ENCODE measurements around the gene STAT3.
"Not testable (repeated sequence)": the region's sequence is repeated elsewhere in the genome, so short reads cannot be mapped to it uniquely, and the experiment has no call there.

Gene STAT3

DNA sequence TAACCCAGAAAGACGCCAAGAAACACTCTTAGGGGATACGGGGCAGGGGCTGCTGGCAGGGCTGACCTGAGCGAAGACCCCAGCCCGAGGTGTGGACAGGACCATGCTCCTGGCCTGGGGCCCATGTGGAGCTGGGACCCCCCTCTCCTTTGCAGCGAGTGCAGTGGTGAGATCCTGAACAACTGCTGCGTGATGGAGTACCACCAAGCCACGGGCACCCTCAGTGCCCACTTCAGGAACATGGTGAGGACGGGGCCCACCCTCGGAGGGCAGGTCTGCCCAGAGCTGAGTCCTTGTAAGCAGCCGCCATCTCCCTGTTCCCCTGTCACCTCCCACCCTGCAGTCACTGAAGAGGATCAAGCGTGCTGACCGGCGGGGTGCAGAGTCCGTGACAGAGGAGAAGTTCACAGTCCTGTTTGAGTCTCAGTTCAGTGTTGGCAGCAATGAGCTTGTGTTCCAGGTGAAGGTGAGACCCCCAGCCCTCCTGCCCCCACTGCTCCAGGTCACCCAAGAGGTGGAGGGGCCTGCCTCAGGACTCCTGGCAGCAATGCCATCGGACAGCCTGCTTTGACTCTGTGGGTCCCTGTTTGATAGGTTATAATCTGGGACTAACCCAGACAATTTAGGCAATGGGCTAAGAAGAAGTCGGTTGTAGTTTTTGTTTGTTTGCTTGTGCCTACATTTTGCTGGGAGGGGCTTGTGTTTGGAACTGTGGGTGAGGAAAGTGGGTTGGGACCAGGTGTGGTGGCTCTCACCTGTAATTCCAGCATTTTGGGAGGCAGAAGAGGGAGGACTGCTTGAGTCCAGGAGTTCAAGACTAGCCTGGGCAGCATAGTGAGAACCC is 83.8 kb downstream of the STAT3 start:
- no peak for ATAC-seq (ENCODE audit: insufficient read depth, low read depth)
- H3K4me2 ChIP-seq (ENCODE audit: insufficient read depth, low read length), result no peak overlapping the region
- H3K4me3 ChIP-seq (ENCODE audit: low read depth in 1 of 2, low read length in 2 of 2), result no peak overlapping the region
- no peaks in the 10 kb centered on the region for H3K36me3 ChIP-seq (ENCODE audit: insufficient read depth, low read length)
- no peaks in the 10 kb centered on the region for H4K20me1 ChIP-seq (ENCODE audit: insufficient read depth, low read length)
- H3K9me3 ChIP-seq (ENCODE audit: insufficient read depth, low read length, severe bottlenecking), result no peaks in the 10 kb centered on the region
- no peaks in the 10 kb centered on the region for H3K27me3 ChIP-seq (ENCODE audit: insufficient read depth, low read length, poor library complexity)
- H3K27ac ChIP-seq (ENCODE audit: low read length), result no peak overlapping the region
- no peak overlapping the region for H3K9ac ChIP-seq (ENCODE audit: low read depth, low read length)
- H3K79me2 ChIP-seq (ENCODE audit: insufficient read depth, low read length), result no peaks in the 10 kb centered on the region
- H2AFZ ChIP-seq (ENCODE audit: low read depth, low read length), result no peak overlapping the region
- DNase-seq, result no peak
- TF ChIP-seq CTCF (IDR thresholded peaks at IDR 0.05; ENCODE audit: borderline replicate concordance, extremely low read depth, low read length, poor library complexity, severe bottlenecking) (no peak), EZH2 (IDR thresholded peaks at IDR 0.05; ENCODE audit: borderline replicate concordance, low read depth, low read length, severe bottlenecking) (no peak)
- no peaks in the 10 kb centered on the region for H3K4me1 ChIP-seq (ENCODE audit: insufficient read depth, low read length)

- no peak overlapping the region for H3K4me3 ChIP-seq (ENCODE audit: low read depth in 1 of 2, low read length in 2 of 2)
- H4K20me1 ChIP-seq (ENCODE audit: insufficient read depth, low read length), result no peaks in the 10 kb centered on the region
- H3K9ac ChIP-seq (ENCODE audit: low read depth, low read length), result no peak overlapping the region
- no peak overlapping the region for H2AFZ ChIP-seq (ENCODE audit: low read depth, low read length)
- no peak overlapping the region for H3K27ac ChIP-seq (ENCODE audit: low read length)
- no peaks in the 10 kb centered on the region for H3K36me3 ChIP-seq (ENCODE audit: insufficient read depth, low read length)
- no peak overlapping the region for H3K4me2 ChIP-seq (ENCODE audit: insufficient read depth, low read length)
- H3K27me3 ChIP-seq (ENCODE audit: insufficient read depth, low read length, poor library complexity), result no peaks in the 10 kb centered on the region
- H3K4me1 ChIP-seq (ENCODE audit: insufficient read depth, low read length), result no peaks in the 10 kb centered on the region
- no peaks in the 10 kb centered on the region for H3K79me2 ChIP-seq (ENCODE audit: insufficient read depth, low read length)
- ATAC-seq (ENCODE audit: insufficient read depth, low read depth) (no peak), DNase-seq (no peak)
- H3K9me3 ChIP-seq (ENCODE audit: insufficient read depth, low read length, severe bottlenecking), result no peaks in the 10 kb centered on the region
- TF ChIP-seq EZH2 (IDR thresholded peaks at IDR 0.05; ENCODE audit: borderline replicate concordance, low read depth, low read length, severe bottlenecking), result no peak
Observed at GRCh38 chr17:42303694-42304093, 84.5 kb downstream of the STAT3 start.

- no peak for TF ChIP-seq EZH2 (IDR thresholded peaks at IDR 0.05; ENCODE audit: borderline replicate concordance, low read depth, low read length, severe bottlenecking)
- TF ChIP-seq CTCF (IDR thresholded peaks at IDR 0.05; ENCODE audit: borderline replicate concordance, extremely low read depth, low read length, poor library complexity, severe bottlenecking), result no peak
- DNase-seq (no peak), ATAC-seq (ENCODE audit: insufficient read depth, low read depth) (no peak)
- no peak overlapping the region for H3K9ac ChIP-seq (ENCODE audit: low read depth, low read length)
- no peaks in the 10 kb centered on the region for H3K79me2 ChIP-seq (ENCODE audit: insufficient read depth, low read length)
- H3K27me3 ChIP-seq (ENCODE audit: insufficient read depth, low read length, poor library complexity), result no peaks in the 10 kb centered on the region
- H4K20me1 ChIP-seq (ENCODE audit: insufficient read depth, low read length), result no peaks in the 10 kb centered on the region
- H3K27ac ChIP-seq (ENCODE audit: low read length), result no peak overlapping the region
- no peak overlapping the region for H3K4me3 ChIP-seq (ENCODE audit: low read depth in 1 of 2, low read length in 2 of 2)
- H3K4me2 ChIP-seq (ENCODE audit: insufficient read depth, low read length), result no peak overlapping the region
- H3K4me1 ChIP-seq (ENCODE audit: insufficient read depth, low read length), result no peaks in the 10 kb centered on the region
- H3K36me3 ChIP-seq (ENCODE audit: insufficient read depth, low read length), result no peaks in the 10 kb centered on the region
- H3K9me3 ChIP-seq (ENCODE audit: insufficient read depth, low read length, severe bottlenecking), result no peaks in the 10 kb centered on the region
- no peak overlapping the region for H2AFZ ChIP-seq (ENCODE audit: low read depth, low read length)
Observed at GRCh38 chr17:42301022-42301421, 87.2 kb downstream of the STAT3 start.

GRCh38 chr17:42299913-42300312 is 88.3 kb downstream of the STAT3 start:
- H3K79me2 ChIP-seq (ENCODE audit: insufficient read depth, low read length); H2AFZ ChIP-seq (ENCODE audit: low read depth, low read length); DNase-seq; H3K27me3 ChIP-seq (ENCODE audit: insufficient read depth, low read length, poor library complexity); H3K36me3 ChIP-seq (ENCODE audit: insufficient read depth, low read length); H3K4me3 ChIP-seq (ENCODE audit: low read depth in 1 of 2, low read length in 2 of 2); H3K4me1 ChIP-seq (ENCODE audit: insufficient read depth, low read length); H3K9ac ChIP-seq (ENCODE audit: low read depth, low read length); ATAC-seq (ENCODE audit: insufficient read depth, low read depth); H4K20me1 ChIP-seq (ENCODE audit: insufficient read depth, low read length); H3K27ac ChIP-seq (ENCODE audit: low read length); H3K4me2 ChIP-seq (ENCODE audit: insufficient read depth, low read length); H3K9me3 ChIP-seq (ENCODE audit: insufficient read depth, low read length, severe bottlenecking): not testable (repeated sequence)

- H3K9me3 ChIP-seq (ENCODE audit: insufficient read depth, low read length, severe bottlenecking); H3K4me3 ChIP-seq (ENCODE audit: low read depth in 1 of 2, low read length in 2 of 2); H3K4me2 ChIP-seq (ENCODE audit: insufficient read depth, low read length); DNase-seq; H3K4me1 ChIP-seq (ENCODE audit: insufficient read depth, low read length); H4K20me1 ChIP-seq (ENCODE audit: insufficient read depth, low read length); H3K79me2 ChIP-seq (ENCODE audit: insufficient read depth, low read length); H3K9ac ChIP-seq (ENCODE audit: low read depth, low read length); H2AFZ ChIP-seq (ENCODE audit: low read depth, low read length); ATAC-seq (ENCODE audit: insufficient read depth, low read depth); H3K36me3 ChIP-seq (ENCODE audit: insufficient read depth, low read length); H3K27ac ChIP-seq (ENCODE audit: low read length); H3K27me3 ChIP-seq (ENCODE audit: insufficient read depth, low read length, poor library complexity): not testable (repeated sequence)
Observed at GRCh38 chr17:42299361-42299760, 88.9 kb downstream of the STAT3 start.

GRCh38 chr17:42297775-42298174 is 90.5 kb downstream of the STAT3 start:
- not testable (repeated sequence) for ATAC-seq (ENCODE audit: insufficient read depth, low read depth); H3K79me2 ChIP-seq (ENCODE audit: insufficient read depth, low read length)

More at GRCh38 chr17:42297775-42298174, 90.5 kb downstream of the STAT3 start:
- not testable (repeated sequence) for H3K9ac ChIP-seq (ENCODE audit: low read depth, low read length); H2AFZ ChIP-seq (ENCODE audit: low read depth, low read length); H3K4me3 ChIP-seq (ENCODE audit: low read depth in 1 of 2, low read length in 2 of 2); H4K20me1 ChIP-seq (ENCODE audit: insufficient read depth, low read length); H3K9me3 ChIP-seq (ENCODE audit: insufficient read depth, low read length, severe bottlenecking); H3K27me3 ChIP-seq (ENCODE audit: insufficient read depth, low read length, poor library complexity); H3K4me1 ChIP-seq (ENCODE audit: insufficient read depth, low read length); H3K4me2 ChIP-seq (ENCODE audit: insufficient read depth, low read length); H3K27ac ChIP-seq (ENCODE audit: low read length); DNase-seq; H3K36me3 ChIP-seq (ENCODE audit: insufficient read depth, low read length)
